ENCODE data around the gene EFHD2. TPM values are rescaled to one million over a fixed set of nuclear protein-coding genes. Genes with fewer than 3 reads are reported as not detected.

EFHD2 gene
- total and polyA plus RNA-seq, 2 experiments from 2014 or later = 43.9 to 58.2 TPM

DNA sequence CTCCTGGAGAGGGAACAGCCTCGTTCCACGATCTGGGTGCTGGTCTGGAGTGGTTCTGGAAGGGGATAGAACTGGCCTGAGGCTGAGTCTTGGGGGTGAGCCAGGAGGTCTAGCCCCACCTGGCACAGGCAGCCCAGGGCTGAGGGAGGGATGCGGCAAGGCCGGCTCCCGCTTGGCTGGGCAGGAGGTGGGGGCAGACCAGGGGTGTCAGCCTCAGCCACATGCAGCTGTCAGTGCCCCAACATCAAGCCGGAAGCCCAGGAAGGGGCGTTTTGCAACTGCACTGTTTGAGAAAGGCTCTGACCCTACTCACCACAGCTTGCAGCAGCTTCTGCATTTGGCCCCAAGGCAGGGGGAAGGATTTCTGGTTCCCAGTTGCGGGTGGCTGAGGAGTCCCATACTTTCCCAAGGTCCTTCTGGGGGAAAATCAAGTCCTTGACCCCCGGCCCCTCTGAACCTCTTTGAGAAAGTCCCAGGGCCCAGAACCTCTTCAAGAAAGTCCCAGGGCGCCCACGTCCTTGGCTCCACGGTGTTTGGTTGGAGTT, 2.0 kb downstream of the EFHD2 start:
- Histone ChIP-seq H3K36me3 (no peaks in the 10 kb centered on the region), H3K4me1 (ENCODE audit: low read depth) (peaks cover 4% of the 10 kb centered on the region), H3K27ac (no peak overlapping the region), H3K9me3 (ENCODE audit: low read depth) (no peaks in the 10 kb centered on the region), H3K4me3 (no peak overlapping the region), H3K27me3 (no peaks in the 10 kb centered on the region)
- peak in 1 of 2 donors; percentile 40 for DNase-seq (ENCODE audit: low read depth in 1 of 2, low spot score in 1 of 2)
- TF ChIP-seq, protein P1, sequence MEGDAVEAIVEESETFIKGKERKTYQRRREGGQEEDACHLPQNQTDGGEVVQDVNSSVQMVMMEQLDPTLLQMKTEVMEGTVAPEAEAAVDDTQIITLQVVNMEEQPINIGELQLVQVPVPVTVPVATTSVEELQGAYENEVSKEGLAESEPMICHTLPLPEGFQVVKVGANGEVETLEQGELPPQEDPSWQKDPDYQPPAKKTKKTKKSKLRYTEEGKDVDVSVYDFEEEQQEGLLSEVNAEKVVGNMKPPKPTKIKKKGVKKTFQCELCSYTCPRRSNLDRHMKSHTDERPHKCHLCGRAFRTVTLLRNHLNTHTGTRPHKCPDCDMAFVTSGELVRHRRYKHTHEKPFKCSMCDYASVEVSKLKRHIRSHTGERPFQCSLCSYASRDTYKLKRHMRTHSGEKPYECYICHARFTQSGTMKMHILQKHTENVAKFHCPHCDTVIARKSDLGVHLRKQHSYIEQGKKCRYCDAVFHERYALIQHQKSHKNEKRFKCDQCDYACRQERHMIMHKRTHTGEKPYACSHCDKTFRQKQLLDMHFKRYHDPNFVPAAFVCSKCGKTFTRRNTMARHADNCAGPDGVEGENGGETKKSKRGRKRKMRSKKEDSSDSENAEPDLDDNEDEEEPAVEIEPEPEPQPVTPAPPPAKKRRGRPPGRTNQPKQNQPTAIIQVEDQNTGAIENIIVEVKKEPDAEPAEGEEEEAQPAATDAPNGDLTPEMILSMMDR (IDR thresholded peaks at IDR 0.05; ENCODE audit: low read depth, low read length) = no peak

DNA sequence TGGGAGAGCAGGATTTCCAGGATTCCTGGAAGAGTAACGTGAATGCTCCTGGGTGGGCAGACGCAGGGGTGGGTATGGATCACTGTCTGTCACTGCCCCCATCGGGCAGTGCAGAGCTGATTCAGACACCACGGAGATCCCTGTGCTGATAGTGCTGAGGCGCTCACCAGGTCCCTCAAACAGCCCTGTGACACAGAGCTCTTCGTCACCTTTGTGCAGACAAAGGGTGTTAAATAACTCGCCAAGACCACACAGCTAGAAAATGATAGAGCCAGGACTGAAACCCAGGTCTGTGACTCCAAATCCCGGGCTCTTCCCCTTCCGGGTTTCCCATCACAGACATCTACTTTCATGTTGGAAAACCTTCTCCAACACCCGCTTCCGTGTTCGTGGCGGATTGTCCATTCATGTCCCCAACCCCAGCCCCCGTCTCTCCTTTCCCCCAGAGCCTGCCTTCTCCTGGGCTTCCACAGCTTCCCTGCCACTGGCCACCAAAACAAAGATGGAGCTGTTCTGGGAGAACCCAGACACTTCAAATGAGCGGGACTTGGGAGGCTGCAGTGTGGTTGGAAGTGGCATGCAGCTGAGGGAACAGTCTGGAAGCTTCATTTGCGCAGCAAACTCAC, 2.6 kb downstream of the EFHD2 start:
- H3K4me3 ChIP-seq = no peak overlapping the region
- peaks cover 4% of the 10 kb centered on the region for H3K4me1 ChIP-seq (ENCODE audit: low read depth)
- TF ChIP-seq, protein P1 (IDR thresholded peaks at IDR 0.05; ENCODE audit: low read depth, low read length) = no peak
- no peaks in the 10 kb centered on the region for H3K9me3 ChIP-seq (ENCODE audit: low read depth)
- H3K27ac ChIP-seq = no peak overlapping the region
- H3K27me3 ChIP-seq = no peaks in the 10 kb centered on the region
- H3K36me3 ChIP-seq = no peaks in the 10 kb centered on the region
- DNase-seq (ENCODE audit: low read depth in 1 of 2, low spot score in 1 of 2) = no peak

DNA sequence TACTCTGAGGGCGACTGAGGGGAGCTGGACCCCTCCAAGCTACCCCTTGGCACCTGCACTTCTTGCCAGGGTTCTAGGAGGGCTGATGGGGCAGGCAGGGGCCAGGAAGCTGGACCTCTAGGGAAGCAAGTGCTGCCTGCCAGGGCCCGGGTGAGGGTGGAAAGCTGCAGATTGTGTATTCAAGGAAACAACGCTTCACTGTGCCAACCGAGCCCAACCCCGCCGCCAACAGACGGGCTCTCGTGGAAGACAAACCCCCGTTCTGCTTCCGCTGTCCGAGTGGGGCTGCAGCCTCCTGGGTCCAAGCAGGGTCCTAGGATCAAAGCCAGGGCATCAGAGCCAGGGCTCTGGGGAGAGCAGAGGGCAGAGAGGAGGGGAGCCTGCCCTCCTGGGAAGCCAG, 3.2 kb downstream of the EFHD2 start:
- Histone ChIP-seq H3K4me1 (ENCODE audit: low read depth) (peaks cover 4% of the 10 kb centered on the region), H3K4me3 (no peak overlapping the region), H3K9me3 (ENCODE audit: low read depth) (no peaks in the 10 kb centered on the region), H3K27ac (no peak overlapping the region), H3K36me3 (no peaks in the 10 kb centered on the region), H3K27me3 (no peaks in the 10 kb centered on the region)
- TF ChIP-seq, protein P1 (IDR thresholded peaks at IDR 0.05; ENCODE audit: low read depth, low read length) = no peak
- DNase-seq (ENCODE audit: low read depth in 1 of 2, low spot score in 1 of 2) = no peak

DNA sequence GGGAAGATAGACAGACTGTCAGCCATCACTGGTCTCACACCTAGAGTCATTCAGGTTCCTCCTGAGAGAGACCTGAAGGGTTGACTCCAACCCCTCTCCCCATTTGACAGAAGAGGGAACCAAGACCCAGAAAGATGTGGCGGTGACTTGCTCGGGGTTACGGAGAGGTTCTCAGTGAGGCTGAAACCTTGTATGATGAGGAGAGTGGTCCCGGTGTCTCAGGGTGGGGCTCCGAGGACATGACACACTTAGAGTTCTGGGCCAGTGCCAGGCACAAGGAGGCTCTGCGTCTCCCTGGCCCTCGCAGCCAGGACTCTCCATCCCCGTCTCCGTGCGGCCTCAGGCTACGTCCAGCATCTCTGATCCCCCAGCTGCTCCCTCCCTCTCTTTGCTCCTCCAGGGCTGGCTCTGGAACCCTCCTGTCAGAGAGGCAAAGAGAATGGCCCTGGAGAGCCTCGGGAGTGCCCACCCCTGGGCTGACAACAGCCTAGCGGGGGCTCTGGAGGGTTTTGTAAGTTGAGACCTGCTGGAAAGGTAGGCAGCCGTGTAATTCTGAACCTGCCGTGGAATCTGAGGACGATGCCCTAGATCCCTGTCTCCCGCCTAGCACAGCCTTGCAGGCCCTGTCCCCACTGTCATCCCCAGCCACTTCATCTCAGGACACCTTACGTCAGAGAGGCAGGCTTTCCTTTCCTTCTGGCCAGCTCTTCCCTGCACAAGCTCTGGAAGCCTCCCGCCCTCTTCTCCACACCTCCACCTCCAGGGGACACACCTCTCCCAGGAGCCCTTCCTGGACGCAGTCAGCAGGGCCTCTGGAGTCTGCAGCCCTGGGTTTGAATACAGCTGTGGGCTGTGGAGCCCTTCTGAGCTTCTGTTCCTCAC, 4.1 kb downstream of the EFHD2 start:
- TF ChIP-seq, protein P1 (IDR thresholded peaks at IDR 0.05; ENCODE audit: low read depth, low read length) = no peak
- Histone ChIP-seq H3K27ac (no peak overlapping the region), H3K36me3 (no peaks in the 10 kb centered on the region), H3K4me1 (ENCODE audit: low read depth) (peaks cover 4% of the 10 kb centered on the region), H3K4me3 (no peak overlapping the region), H3K27me3 (no peaks in the 10 kb centered on the region), H3K9me3 (ENCODE audit: low read depth) (no peaks in the 10 kb centered on the region)
- DNase-seq (ENCODE audit: low read depth in 1 of 2, low spot score in 1 of 2) = no peak

DNA sequence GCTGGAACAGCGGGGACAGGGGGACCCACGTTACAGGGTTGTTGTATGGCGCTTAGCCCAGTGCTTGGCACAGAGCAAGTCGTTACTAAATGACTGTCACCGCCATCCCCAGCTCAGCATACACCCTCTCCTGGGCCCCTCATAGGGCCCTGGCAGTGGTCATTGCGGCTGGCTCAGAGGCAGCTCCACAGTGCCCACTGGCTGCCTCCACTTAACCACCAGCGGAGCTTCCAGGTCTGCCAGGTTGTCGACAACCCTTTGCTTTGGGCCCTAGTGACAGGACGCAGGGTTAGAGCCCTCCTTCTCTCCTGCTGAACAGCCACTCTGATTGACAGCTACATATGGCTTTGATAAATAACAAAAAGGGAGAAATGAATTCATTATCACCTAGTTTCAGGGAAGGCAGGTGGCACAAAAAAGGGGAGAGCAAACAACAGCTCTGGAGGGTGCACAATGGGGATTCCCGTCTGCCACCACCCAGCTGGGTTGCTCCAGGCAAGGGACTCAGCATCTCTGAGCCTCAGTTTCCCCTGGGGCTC, 4.8 kb downstream of the EFHD2 start:
- no peaks in the 10 kb centered on the region for H3K9me3 ChIP-seq (ENCODE audit: low read depth)
- no peaks in the 10 kb centered on the region for H3K36me3 ChIP-seq
- H3K27ac ChIP-seq = no peak overlapping the region
- no peaks in the 10 kb centered on the region for H3K27me3 ChIP-seq
- TF ChIP-seq, protein P1 (IDR thresholded peaks at IDR 0.05; ENCODE audit: low read depth, low read length) = no peak
- no peak for DNase-seq (ENCODE audit: low read depth in 1 of 2, low spot score in 1 of 2)
- H3K4me1 ChIP-seq (ENCODE audit: low read depth) = peaks cover 4% of the 10 kb centered on the region
- no peak overlapping the region for H3K4me3 ChIP-seq

All from cardiac muscle cell (in vitro differentiated cells and primary cell).